ENCODE measurements around the gene ATG3.
"Not testable (repeated sequence)": the region's sequence is repeated elsewhere in the genome, so short reads cannot be mapped to it uniquely, and the experiment has no call there.

Gene ATG3

GRCh38 chr3:112505907-112506306, 55.9 kb downstream of the ATG3 start:
- no peaks in the 10 kb centered on the region for H3K4me1 ChIP-seq (ENCODE audit: insufficient read depth, low read length)
- no peak overlapping the region for H2AFZ ChIP-seq (ENCODE audit: low read depth, low read length)
- H3K36me3 ChIP-seq (ENCODE audit: insufficient read depth, low read length) = no peaks in the 10 kb centered on the region
- H3K4me3 ChIP-seq (ENCODE audit: low read length) = no peak overlapping the region
- no peaks in the 10 kb centered on the region for H3K9me3 ChIP-seq (ENCODE audit: low read length)
- H3K27me3 ChIP-seq (ENCODE audit: insufficient read depth, low read length) = no peaks in the 10 kb centered on the region

GRCh38 chr3:112504123-112504522, 57.6 kb downstream of the ATG3 start:
- Histone ChIP-seq H3K4me3 (ENCODE audit: low read length) (no peak overlapping the region), H3K36me3 (ENCODE audit: insufficient read depth, low read length) (no peaks in the 10 kb centered on the region), H3K9me3 (ENCODE audit: low read length) (no peaks in the 10 kb centered on the region), H3K27me3 (ENCODE audit: insufficient read depth, low read length) (no peaks in the 10 kb centered on the region), H3K4me1 (ENCODE audit: insufficient read depth, low read length) (no peaks in the 10 kb centered on the region), H2AFZ (ENCODE audit: low read depth, low read length) (no peak overlapping the region)

- Histone ChIP-seq H3K36me3 (ENCODE audit: insufficient read depth, low read length) (no peaks in the 10 kb centered on the region), H3K4me1 (ENCODE audit: insufficient read depth, low read length) (no peaks in the 10 kb centered on the region), H3K27me3 (ENCODE audit: insufficient read depth, low read length) (no peaks in the 10 kb centered on the region), H3K9me3 (ENCODE audit: low read length) (no peaks in the 10 kb centered on the region), H2AFZ (ENCODE audit: low read depth, low read length) (no peak overlapping the region), H3K4me3 (ENCODE audit: low read length) (no peak overlapping the region)
Measured at GRCh38 chr3:112503304-112503972, 58.3 kb downstream of the ATG3 start.

GRCh38 chr3:112500621-112501020, 61.1 kb downstream of the ATG3 start:
- Histone ChIP-seq H3K9me3 (ENCODE audit: low read length) (no peaks in the 10 kb centered on the region), H3K36me3 (ENCODE audit: insufficient read depth, low read length) (no peaks in the 10 kb centered on the region), H2AFZ (ENCODE audit: low read depth, low read length) (no peak overlapping the region), H3K4me1 (ENCODE audit: insufficient read depth, low read length) (no peaks in the 10 kb centered on the region), H3K27me3 (ENCODE audit: insufficient read depth, low read length) (no peaks in the 10 kb centered on the region), H3K4me3 (ENCODE audit: low read length) (no peak overlapping the region)

- Histone ChIP-seq H2AFZ (ENCODE audit: low read depth, low read length) (no peak within 1 kb of the TSS), H3K36me3 (ENCODE audit: insufficient read depth, low read length) (no peaks in the 10 kb centered on the region), H3K9me3 (ENCODE audit: low read length) (no peaks in the 10 kb centered on the region), H3K27me3 (ENCODE audit: insufficient read depth, low read length) (no peaks in the 10 kb centered on the region), H3K4me1 (ENCODE audit: insufficient read depth, low read length) (no peaks in the 10 kb centered on the region), H3K4me3 (ENCODE audit: low read length) (no peak within 1 kb of the TSS)
Measured at GRCh38 chr3:112498914-112499711, 62.6 kb downstream of the ATG3 start, which contains the start of gene BTLA. Gene BTLA (minus strand): TSS chr3:112499472. CDS start chr3:112499358, 114 bp downstream.

GRCh38 chr3:112497897-112498548, 63.7 kb downstream of the ATG3 start:
- Histone ChIP-seq H2AFZ (ENCODE audit: low read depth, low read length) (no peak overlapping the region), H3K36me3 (ENCODE audit: insufficient read depth, low read length) (no peaks in the 10 kb centered on the region), H3K4me3 (ENCODE audit: low read length) (no peak overlapping the region), H3K27me3 (ENCODE audit: insufficient read depth, low read length) (no peaks in the 10 kb centered on the region), H3K4me1 (ENCODE audit: insufficient read depth, low read length) (no peaks in the 10 kb centered on the region), H3K9me3 (ENCODE audit: low read length) (no peaks in the 10 kb centered on the region)

GRCh38 chr3:112496366-112497067, 65.2 kb downstream of the ATG3 start:
- Histone ChIP-seq H3K36me3 (ENCODE audit: insufficient read depth, low read length) (no peaks in the 10 kb centered on the region), H3K27me3 (ENCODE audit: insufficient read depth, low read length) (no peaks in the 10 kb centered on the region), H3K9me3 (ENCODE audit: low read length) (no peaks in the 10 kb centered on the region), H3K4me1 (ENCODE audit: insufficient read depth, low read length) (no peaks in the 10 kb centered on the region), H2AFZ (ENCODE audit: low read depth, low read length) (no peak overlapping the region), H3K4me3 (ENCODE audit: low read length) (no peak overlapping the region)

- H3K27me3 ChIP-seq (ENCODE audit: insufficient read depth, low read length); H3K36me3 ChIP-seq (ENCODE audit: insufficient read depth, low read length); H2AFZ ChIP-seq (ENCODE audit: low read depth, low read length); H3K4me3 ChIP-seq (ENCODE audit: low read length); H3K9me3 ChIP-seq (ENCODE audit: low read length); H3K4me1 ChIP-seq (ENCODE audit: insufficient read depth, low read length): not testable (repeated sequence)
Measured at GRCh38 chr3:112494448-112494767, 67.4 kb downstream of the ATG3 start.

- no peak overlapping the region for H3K4me3 ChIP-seq (ENCODE audit: low read length)
- H3K27me3 ChIP-seq (ENCODE audit: insufficient read depth, low read length) = no peaks in the 10 kb centered on the region
- no peaks in the 10 kb centered on the region for H3K4me1 ChIP-seq (ENCODE audit: insufficient read depth, low read length)
- no peak overlapping the region for H2AFZ ChIP-seq (ENCODE audit: low read depth, low read length)
- no peaks in the 10 kb centered on the region for H3K9me3 ChIP-seq (ENCODE audit: low read length)
- no peaks in the 10 kb centered on the region for H3K36me3 ChIP-seq (ENCODE audit: insufficient read depth, low read length)
Measured at GRCh38 chr3:112492124-112492523, 69.6 kb downstream of the ATG3 start.

- Histone ChIP-seq H3K36me3 (ENCODE audit: insufficient read depth, low read length) (no peaks in the 10 kb centered on the region), H3K9me3 (ENCODE audit: low read length) (no peaks in the 10 kb centered on the region), H3K4me1 (ENCODE audit: insufficient read depth, low read length) (no peaks in the 10 kb centered on the region), H3K4me3 (ENCODE audit: low read length) (no peak overlapping the region), H2AFZ (ENCODE audit: low read depth, low read length) (no peak overlapping the region), H3K27me3 (ENCODE audit: insufficient read depth, low read length) (no peaks in the 10 kb centered on the region)
Measured at GRCh38 chr3:112491373-112491772, 70.4 kb downstream of the ATG3 start.

GRCh38 chr3:112489674-112490479, 71.9 kb downstream of the ATG3 start:
- no peaks in the 10 kb centered on the region for H3K4me1 ChIP-seq (ENCODE audit: insufficient read depth, low read length)
- no peaks in the 10 kb centered on the region for H3K9me3 ChIP-seq (ENCODE audit: low read length)
- no peak overlapping the region for H3K4me3 ChIP-seq (ENCODE audit: low read length)
- no peaks in the 10 kb centered on the region for H3K36me3 ChIP-seq (ENCODE audit: insufficient read depth, low read length)
- H2AFZ ChIP-seq (ENCODE audit: low read depth, low read length) = no peak overlapping the region
- no peaks in the 10 kb centered on the region for H3K27me3 ChIP-seq (ENCODE audit: insufficient read depth, low read length)

GRCh38 chr3:112486811-112487505, 74.8 kb downstream of the ATG3 start:
- Histone ChIP-seq H3K4me3 (ENCODE audit: low read length) (no peak overlapping the region), H3K9me3 (ENCODE audit: low read length) (no peaks in the 10 kb centered on the region), H3K4me1 (ENCODE audit: insufficient read depth, low read length) (no peaks in the 10 kb centered on the region), H2AFZ (ENCODE audit: low read depth, low read length) (no peak overlapping the region), H3K27me3 (ENCODE audit: insufficient read depth, low read length) (no peaks in the 10 kb centered on the region), H3K36me3 (ENCODE audit: insufficient read depth, low read length) (no peaks in the 10 kb centered on the region)
